ENCODE measurements around the gene PSMD6. TPM values are rescaled to one million over a fixed set of nuclear protein-coding genes. Genes with fewer than 3 reads are reported as not detected.

Gene PSMD6
- total and polyA plus RNA-seq, 2 donors (not counting 1 experiment from before 2014, with no cell fraction given), result 79.1 to 89.0 TPM

DNA sequence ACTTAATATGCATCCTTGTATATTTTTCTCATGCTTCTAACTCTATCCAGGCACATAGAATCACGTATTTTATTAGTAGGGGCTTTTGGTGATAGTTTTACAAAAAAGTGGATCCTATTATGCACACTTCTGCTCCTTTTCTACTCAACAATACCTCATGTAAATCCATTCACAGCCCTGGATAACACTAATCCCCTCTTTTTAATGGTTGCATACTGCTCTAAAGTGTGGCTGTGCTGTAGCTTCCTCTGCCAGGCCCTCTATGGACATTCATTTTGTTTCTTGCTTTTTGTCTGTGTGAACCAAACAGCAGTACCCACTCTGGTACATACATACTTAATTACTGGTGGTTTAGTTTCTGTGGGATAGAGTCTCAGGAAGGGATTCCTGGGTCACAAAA, 59.8 kb downstream of the PSMD6 start:
- no peak overlapping the region for H3K27ac ChIP-seq (ENCODE audit: insufficient read depth, low read length)
- no peaks in the 10 kb centered on the region for H3K9me3 ChIP-seq (ENCODE audit: control insufficient read depth, insufficient read depth, low read depth, low read length)
- no peaks in the 10 kb centered on the region for H3K27me3 ChIP-seq (ENCODE audit: control insufficient read depth, insufficient read depth, low read length)
- no peak for DNase-seq (ENCODE audit: low read depth in 2 of 2)
- H3K9ac ChIP-seq (ENCODE audit: insufficient read depth, low read length), result no peak overlapping the region
- peaks cover 16% of the 10 kb centered on the region for H3K79me2 ChIP-seq (ENCODE audit: control insufficient read depth, insufficient read depth, low read length)
- TF ChIP-seq, protein P1, sequence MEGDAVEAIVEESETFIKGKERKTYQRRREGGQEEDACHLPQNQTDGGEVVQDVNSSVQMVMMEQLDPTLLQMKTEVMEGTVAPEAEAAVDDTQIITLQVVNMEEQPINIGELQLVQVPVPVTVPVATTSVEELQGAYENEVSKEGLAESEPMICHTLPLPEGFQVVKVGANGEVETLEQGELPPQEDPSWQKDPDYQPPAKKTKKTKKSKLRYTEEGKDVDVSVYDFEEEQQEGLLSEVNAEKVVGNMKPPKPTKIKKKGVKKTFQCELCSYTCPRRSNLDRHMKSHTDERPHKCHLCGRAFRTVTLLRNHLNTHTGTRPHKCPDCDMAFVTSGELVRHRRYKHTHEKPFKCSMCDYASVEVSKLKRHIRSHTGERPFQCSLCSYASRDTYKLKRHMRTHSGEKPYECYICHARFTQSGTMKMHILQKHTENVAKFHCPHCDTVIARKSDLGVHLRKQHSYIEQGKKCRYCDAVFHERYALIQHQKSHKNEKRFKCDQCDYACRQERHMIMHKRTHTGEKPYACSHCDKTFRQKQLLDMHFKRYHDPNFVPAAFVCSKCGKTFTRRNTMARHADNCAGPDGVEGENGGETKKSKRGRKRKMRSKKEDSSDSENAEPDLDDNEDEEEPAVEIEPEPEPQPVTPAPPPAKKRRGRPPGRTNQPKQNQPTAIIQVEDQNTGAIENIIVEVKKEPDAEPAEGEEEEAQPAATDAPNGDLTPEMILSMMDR (conservative IDR thresholded peaks at IDR 0.05 in 1 of 2, IDR thresholded peaks at IDR 0.05 in 1 of 2; ENCODE audit: low read depth in 1 of 2, low read length in 2 of 2), result no peak
- no peak for TF ChIP-seq EZH2 (IDR thresholded peaks at IDR 0.05; ENCODE audit: low read length, missing control alignments)
- H3K4me3 ChIP-seq (replicated peaks in 1 of 4; ENCODE audit: control extremely low read depth in 1 of 4, insufficient read depth in 1 of 4, low read depth in 3 of 4, low read length in 4 of 4), result no peak overlapping the region
- no peaks in the 10 kb centered on the region for H3K36me3 ChIP-seq (ENCODE audit: control insufficient read depth, insufficient read depth, low read length)
- H4K20me1 ChIP-seq (ENCODE audit: control insufficient read depth, extremely low read depth, insufficient read depth, low read length), result no peaks in the 10 kb centered on the region
- no peak overlapping the region for H2AFZ ChIP-seq (ENCODE audit: low read length)
- peaks cover 18% of the 10 kb centered on the region for H3K4me1 ChIP-seq (ENCODE audit: control insufficient read depth, extremely low read depth, insufficient read depth, low read length)
- H3K4me2 ChIP-seq (ENCODE audit: extremely low read depth, insufficient read depth, low read length), result no peak overlapping the region

DNA sequence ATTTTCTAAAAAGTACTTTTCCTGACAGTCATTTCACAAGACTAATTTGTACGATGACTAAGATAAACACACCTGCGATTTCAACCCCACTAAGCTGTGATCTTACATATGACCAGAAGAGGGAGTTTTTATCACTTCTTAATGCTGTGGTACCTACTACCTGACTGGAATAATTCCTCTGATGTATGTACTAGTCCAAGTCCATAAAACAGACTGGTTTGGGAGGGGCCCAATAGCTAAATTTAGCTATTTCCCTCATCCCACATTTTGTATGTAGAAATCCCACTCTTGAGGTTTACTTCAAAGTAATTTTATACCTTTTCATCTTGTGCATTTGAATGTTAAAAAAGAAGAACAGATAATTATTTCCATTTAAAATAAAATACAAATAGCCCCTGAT, 61.4 kb downstream of the PSMD6 start:
- DNase-seq (ENCODE audit: low read depth in 2 of 2), result peak; percentile 44 to 68

More for the DNA sequence above, 61.4 kb downstream of the PSMD6 start:
- Histone ChIP-seq H4K20me1 (ENCODE audit: control insufficient read depth, extremely low read depth, insufficient read depth, low read length) (no peaks in the 10 kb centered on the region), H3K9me3 (ENCODE audit: control insufficient read depth, insufficient read depth, low read depth, low read length) (no peaks in the 10 kb centered on the region), H3K4me3 (replicated peaks in 1 of 4; ENCODE audit: control extremely low read depth in 1 of 4, insufficient read depth in 1 of 4, low read depth in 3 of 4, low read length in 4 of 4) (no peak overlapping the region), H3K4me1 (ENCODE audit: control insufficient read depth, extremely low read depth, insufficient read depth, low read length) (peaks cover 7% of the 10 kb centered on the region), H3K4me2 (ENCODE audit: extremely low read depth, insufficient read depth, low read length) (no peak overlapping the region), H3K9ac (ENCODE audit: insufficient read depth, low read length) (no peak overlapping the region), H3K36me3 (ENCODE audit: control insufficient read depth, insufficient read depth, low read length) (no peaks in the 10 kb centered on the region), H3K27ac (ENCODE audit: insufficient read depth, low read length) (no peak overlapping the region), H3K27me3 (ENCODE audit: control insufficient read depth, insufficient read depth, low read length) (no peaks in the 10 kb centered on the region), H2AFZ (ENCODE audit: low read length) (no peak overlapping the region), H3K79me2 (ENCODE audit: control insufficient read depth, insufficient read depth, low read length) (peaks cover 16% of the 10 kb centered on the region)
- no peak for TF ChIP-seq EZH2 (IDR thresholded peaks at IDR 0.05; ENCODE audit: low read length, missing control alignments)
- TF ChIP-seq, protein P1 (conservative IDR thresholded peaks at IDR 0.05 in 1 of 2, IDR thresholded peaks at IDR 0.05 in 1 of 2; ENCODE audit: low read depth in 1 of 2, low read length in 2 of 2), result peak; percentile 48 to 65

Other genes with a start within 250 kb of the PSMD6 start
- not detected in 2 replicates for gene C3orf49, start 204.2 kb downstream of the PSMD6 start, total RNA-seq
- not detected in 2 replicates for gene C3orf49, start 204.2 kb downstream of the PSMD6 start, polyA plus RNA-seq
- 35.3 and 42.6 TPM in 2 replicates for gene THOC7, start 159.7 kb downstream of the PSMD6 start, total RNA-seq
- gene THOC7, start 159.7 kb downstream of the PSMD6 start, polyA plus RNA-seq, result 100 and 103 TPM in 2 replicates
- 7.7 and 11.1 TPM in 2 replicates for gene ATXN7, start 159.6 kb downstream of the PSMD6 start, total RNA-seq
- gene ATXN7, start 159.6 kb downstream of the PSMD6 start, polyA plus RNA-seq, result 6.3 and 10.6 TPM in 2 replicates
- 1.7 TPM in 1 of 2 replicates, not detected in the other for gene SCAANT1, start 111.1 kb downstream of the PSMD6 start, total RNA-seq
- gene SCAANT1, start 111.1 kb downstream of the PSMD6 start, polyA plus RNA-seq, result not detected in 2 replicates
- 25.9 and 29.4 TPM in 2 replicates for gene PRICKLE2, start 202.0 kb upstream of the PSMD6 start, total RNA-seq
- 7.2 and 14.1 TPM in 2 replicates for gene PRICKLE2, start 202.0 kb upstream of the PSMD6 start, polyA plus RNA-seq